Left ventricle myocardium superior (tissue), 1 donor: ENCODE measurements around the gene SEMA3B. TPM values are rescaled to one million over a fixed set of nuclear protein-coding genes. Genes with fewer than 3 reads are reported as not detected.
"Not testable (repeated sequence)": the region's sequence is repeated elsewhere in the genome, so short reads cannot be mapped to it uniquely, and the experiment has no call there.

ENCODE experiments used
- ATAC-seq: fragments of 200-7000 bp; cut with Tn5 transposase; one replicate; pipeline ENCODE4 v1.9.1; 2020; ENCODE audit warnings: mild to moderate bottlenecking, moderate library complexity
- DNase-seq: peaks from one replicate; pipeline ENCODE4 v3.0.0-alpha.2; 2020
- intact Hi-C: fragments of 100-400 bp; cut with micrococcal nuclease; formaldehyde crosslinking; loops from one replicate; pipeline ENCODE4 v1.11.0; 2022
- long read RNA-seq: library from polyadenylated mRNA; unstranded; transcript quantifications from one replicate; pipeline ENCODE4 v2.0.0, GENCODE V29; 2021
- total RNA-seq: library from RNA; stranded (reverse); fragmentation: NEBNext Ultra II Directional; extraction: Animal tissue kit (Norgen Biotek cat#: 25700); gene quantifications from one replicate; pipeline ENCODE4 v1.2.1, GENCODE V29; 2021
- donor health status: DM: no; HTN: yes; CAD: no; lungs with severe emphysema.

Gene SEMA3B
- 20.6 TPM for total RNA-seq
- long read RNA-seq, transcript SEMA3B-212 (17 exons, 2,958 nt), result minor isoform, 6 of 93 reads
- long read RNA-seq, transcript SEMA3B-213 (18 exons, 2,925 nt), result major isoform, 15 of 93 reads
- long read RNA-seq, partial matches to known transcripts, result 21 of 93 reads
- long read RNA-seq, other reads (novel, unspliced or antisense), result 44 of 93 reads

DNA sequence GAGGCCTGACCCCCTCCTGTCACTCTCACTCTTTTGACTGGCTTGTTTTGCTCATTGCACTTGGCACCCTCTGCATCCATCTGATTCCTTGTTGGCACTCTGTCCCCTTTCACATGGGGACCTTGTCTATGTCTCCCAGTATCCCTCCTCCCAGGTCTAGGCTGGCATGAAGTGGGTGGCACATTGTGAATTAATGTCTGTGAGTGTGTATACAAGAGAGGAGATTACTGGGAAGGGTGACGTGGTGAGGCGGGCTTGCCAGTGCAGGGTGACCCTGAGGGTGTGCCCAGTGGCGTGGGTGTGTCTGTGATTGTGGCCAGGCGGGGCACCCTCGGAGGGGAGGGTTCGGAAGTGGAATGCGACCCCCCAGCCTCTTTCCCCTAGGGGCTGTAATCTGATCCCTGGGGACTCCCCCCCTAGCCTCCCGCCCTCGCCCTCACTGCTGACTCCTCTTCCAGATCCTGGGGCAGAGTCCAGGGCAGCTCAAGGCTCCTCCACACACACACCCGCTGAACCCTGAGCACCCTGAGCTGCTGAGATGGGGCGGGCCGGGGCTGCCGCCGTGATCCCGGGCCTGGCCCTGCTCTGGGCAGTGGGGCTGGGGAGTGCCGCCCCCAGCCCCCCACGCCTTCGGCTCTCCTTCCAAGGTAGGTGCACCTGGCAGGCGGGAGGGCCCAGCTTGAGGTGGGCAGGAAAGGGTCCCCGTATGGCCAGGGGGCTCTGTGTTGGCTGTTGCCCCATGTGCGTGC lies at the start of gene SEMA3B:
TSS of gene SEMA3B (plus strand) at position 445 of the 749 bp plus-strand sequence. CDS start at position 539, 94 bp downstream.
- intact Hi-C loops, result no loop called here
- DNase-seq, result peak; percentile 68

DNA sequence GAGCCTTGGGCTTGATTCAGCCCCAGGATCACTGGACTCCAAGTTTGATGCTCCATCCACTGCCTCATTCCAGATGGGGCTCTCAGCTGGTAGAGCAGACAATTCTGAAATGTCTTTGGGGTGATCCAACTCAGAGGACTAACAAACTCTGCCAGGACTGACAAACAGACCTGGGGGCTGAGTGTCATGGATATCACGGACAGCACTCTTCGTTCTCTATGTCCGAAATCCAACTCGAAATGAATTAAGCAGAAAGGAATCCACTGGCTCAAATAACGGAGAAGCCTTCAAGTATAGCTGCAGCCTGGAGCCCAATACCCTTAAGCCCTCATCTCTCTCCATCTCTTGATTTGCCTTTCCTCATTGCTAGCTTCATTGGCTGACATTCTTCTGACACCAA lies 49.7 kb upstream of the SEMA3B start:
- intact Hi-C loops, result no loop called here
- ATAC-seq, result no peak

More for the DNA sequence above, at the start of gene SEMA3B:
- peak; percentile 32 for ATAC-seq

DNA sequence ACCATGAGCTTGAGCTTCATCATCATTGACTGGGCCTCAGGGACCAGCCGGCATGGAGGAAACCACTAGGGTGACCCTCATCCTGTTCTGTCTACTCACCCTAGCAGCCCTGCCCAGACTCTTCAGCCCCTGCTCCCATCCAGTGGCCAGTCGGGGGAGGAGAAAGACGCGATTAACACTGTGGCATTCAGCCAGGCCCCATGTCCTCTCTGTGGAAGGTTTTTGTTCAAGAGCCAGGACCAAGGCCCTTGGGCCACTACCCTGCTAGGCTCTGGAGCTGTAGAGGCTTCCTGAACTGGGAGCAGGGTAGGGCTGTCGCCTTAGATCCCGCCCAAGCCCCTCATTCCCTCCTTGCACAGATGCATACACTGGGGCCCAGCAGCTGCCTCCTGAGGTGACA lies 48.8 kb upstream of the SEMA3B start:
- ATAC-seq (peak; percentile 57), DNase-seq (no peak)
- intact Hi-C loops, result no loop called here

More for the DNA sequence above, 49.7 kb upstream of the SEMA3B start:
- DNase-seq, result no peak

DNA sequence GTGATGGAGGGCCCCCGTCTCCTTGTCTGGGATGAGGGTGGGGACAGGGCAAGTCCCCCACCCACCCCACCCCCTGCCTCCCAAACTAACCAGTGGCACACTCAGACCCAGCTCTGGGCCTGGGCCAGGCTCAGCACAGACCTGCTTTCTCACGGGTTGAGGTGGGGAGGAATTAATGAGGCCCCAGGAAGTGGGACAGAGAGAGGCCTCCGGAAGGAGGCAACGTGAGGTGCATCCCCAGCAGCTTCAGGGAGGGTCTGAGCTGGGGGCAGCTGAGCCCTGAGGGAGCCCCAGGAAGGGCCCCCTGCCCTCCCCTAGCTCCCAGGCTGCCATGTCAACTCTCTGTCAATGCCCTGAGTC lies 47.9 kb upstream of the SEMA3B start:
- ATAC-seq (no peak), DNase-seq (no peak)
- intact Hi-C loops, result no loop called here

DNA sequence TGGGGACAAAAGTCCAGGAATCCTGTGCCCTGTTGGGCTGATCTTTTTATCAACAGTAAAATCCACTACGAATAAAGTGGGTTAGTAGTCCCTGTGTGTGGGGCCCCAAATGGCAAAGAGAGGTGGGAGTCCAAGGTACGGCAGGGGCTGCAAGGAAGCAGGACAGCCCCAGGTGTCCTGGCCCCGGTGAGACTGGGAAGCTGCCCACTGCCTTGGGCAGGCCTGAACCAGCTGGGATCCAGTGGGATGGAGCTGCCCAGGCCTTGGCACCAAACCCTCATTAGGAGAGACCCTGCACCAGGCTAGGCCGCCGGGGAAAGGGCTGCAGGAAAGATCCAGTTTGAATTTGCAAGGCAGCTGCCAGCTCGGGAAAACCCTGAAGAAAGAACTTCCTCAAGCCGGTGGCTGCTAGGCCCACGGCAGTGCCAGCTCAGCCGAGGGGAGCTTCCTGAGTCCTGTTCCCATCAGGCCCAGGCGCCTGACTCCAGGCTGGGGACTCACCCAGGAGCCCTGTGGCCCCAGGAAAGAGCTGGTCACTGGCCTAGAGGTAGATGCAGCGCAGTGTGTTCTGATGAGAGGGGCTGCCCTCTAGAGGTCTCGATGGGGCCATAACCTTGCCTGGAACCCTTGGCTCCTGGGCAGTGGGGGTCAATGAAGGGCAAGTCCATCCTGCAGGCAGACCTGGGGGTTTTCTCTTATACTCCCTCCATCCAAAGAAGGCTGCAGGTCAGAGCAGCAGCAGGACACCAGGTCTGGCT lies 47.4 kb upstream of the SEMA3B start:
- DNase-seq, result no peak
- intact Hi-C loops, result no loop called here
- no peak for ATAC-seq

DNA sequence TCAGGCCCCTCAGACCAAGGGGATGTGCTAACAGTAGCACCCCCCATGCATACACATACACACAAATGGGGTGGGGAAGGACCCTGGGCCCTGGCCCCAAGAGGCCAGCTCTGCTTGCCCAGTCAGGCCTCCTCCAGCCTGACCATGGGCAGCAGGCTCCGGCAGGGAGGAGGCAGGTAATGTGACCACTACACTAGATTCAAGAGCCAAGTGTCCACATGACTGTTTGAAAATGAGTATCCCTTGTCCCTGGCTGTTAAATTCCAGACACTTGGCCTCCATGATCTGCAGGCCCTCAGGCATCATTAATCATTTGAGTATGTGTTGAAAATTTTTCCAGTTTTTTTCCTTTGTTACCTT lies 46.8 kb upstream of the SEMA3B start:
- ATAC-seq (no peak), DNase-seq (no peak)
- intact Hi-C loops, result no loop called here

DNA sequence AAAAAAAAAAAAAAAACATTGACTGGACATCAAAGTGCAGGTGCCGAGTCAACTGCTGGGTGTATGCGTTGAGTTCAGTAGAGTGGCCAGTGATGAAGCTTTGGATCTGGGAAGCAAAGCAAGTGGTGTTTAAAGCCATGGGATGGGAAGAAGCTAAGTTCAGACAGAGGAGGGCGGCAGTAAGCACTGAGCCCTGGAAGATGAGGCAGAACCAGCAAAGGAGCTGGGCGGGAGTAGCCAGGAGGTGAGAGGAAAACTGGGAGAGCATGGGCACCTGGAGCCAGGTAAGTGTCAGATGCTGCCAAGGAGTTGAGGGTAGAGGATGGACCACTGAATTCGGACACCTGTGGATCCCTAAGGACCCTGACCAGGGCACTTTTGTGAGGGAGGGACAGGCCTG lies 44.3 kb upstream of the SEMA3B start:
- intact Hi-C loops, result loop anchor here (5.0 kb wide), 1 partner anchor 32 kb away; the partner anchor contains the start of gene GNAT1
- DNase-seq (no peak), ATAC-seq (no peak)

DNA sequence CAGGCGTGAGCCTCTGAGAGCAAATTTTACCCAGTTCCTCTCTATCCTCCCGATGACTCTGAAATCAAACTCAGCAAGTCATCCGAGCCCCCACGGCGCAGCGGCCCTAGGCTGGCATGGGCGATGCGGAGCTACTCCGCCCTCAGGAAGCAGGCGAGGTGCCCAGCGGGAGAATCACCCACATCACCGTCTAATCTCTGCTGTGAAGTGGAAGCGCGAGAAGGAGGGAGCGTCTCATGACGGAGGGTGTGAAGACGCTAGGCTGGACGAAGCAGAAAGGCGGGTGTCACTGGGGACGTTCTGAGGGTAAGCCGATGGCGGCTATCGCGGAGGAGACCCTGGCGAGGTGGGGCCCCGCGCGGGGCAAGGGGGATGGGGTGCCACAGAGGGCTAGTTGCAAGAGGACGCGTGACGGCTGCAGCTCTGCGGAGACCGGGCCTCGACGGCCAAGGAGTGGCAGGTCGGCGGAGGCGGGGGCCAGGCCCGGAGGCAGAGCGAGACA lies 42.0 kb upstream of the SEMA3B start:
- intact Hi-C loops, result loop anchor here (5.0 kb wide), 1 partner anchor 35 kb away; the partner anchor contains the start of gene GNAT1
- ATAC-seq, result peak; percentile 42
- no peak for DNase-seq

DNA sequence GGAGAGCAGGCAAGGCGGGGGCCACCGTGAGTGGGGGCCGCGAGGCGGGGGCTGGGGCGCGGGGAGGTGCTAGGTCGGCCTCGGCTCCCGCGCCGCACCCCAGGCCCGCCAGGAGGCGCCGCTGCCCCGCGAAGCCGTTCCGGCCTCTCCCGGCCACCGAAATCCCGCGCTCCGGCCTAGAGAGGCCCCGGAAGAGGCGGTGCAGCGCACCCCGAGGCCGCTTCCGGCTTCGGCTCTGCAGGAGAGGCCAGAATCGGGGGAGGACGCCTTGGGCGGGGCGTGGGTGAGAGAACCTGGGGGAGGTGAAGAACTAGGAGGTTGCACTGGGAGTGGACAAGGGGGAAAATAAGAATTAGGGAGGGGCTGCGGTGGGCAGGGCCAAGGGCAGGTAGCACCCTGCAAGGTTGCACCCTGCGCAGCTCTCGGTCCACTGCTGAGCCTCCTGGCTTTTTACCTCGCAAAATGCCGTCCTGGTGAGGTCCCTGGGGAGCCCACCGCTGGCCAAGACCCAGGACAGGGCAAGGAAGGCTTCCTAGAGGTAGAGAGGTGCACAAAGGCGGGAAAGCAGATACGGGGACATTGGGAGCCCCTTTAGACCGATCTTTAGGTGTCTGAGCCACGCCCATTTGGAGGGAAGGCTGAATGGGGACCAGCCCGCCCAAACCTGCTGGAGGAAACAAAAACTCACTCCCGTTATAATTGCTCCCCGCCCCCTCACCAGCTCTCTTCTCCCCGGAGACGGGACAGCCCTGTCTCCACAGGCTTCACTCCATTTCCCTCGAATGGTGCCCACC lies 41.4 kb upstream of the SEMA3B start:
- peak; percentile 92 for ATAC-seq
- intact Hi-C loops, result loop anchor here (5.0 kb wide), 1 partner anchor 35 kb away; the partner anchor contains the start of gene GNAT1

DNA sequence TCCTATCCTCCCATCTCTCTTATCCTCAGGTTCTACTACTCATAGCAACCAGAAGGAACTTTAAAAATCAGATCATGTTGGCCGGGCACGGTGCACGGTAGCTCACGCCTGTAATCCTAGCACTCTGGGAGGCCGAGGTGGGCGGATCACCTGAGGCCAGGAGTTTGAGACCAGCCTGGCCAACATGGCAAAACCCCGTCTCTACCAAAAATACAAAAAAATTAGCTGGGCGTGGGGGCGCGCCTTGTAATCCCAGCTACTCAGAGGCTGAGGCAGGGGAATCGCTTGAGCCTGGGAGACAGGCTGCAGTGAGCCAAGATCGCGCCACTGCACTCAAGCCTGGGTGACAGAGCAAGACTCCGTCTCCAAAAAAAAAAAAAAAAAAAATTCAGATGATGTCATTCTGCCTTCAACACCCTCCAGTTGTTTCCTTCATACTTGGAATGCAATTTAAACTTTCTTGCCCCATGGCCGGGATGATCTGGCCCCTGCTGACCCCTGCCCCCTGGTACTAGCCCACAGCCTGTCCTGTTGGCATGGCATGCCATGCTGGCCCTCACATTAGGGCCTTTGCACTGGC lies 40.7 kb upstream of the SEMA3B start:
- intact Hi-C loops, result loop anchor here (5.0 kb wide), 1 partner anchor 36 kb away; the partner anchor contains the start of gene GNAT1
- ATAC-seq, DNase-seq: not testable (repeated sequence)

More for the DNA sequence above, 41.4 kb upstream of the SEMA3B start:
- peak; percentile 97 for DNase-seq

DNA sequence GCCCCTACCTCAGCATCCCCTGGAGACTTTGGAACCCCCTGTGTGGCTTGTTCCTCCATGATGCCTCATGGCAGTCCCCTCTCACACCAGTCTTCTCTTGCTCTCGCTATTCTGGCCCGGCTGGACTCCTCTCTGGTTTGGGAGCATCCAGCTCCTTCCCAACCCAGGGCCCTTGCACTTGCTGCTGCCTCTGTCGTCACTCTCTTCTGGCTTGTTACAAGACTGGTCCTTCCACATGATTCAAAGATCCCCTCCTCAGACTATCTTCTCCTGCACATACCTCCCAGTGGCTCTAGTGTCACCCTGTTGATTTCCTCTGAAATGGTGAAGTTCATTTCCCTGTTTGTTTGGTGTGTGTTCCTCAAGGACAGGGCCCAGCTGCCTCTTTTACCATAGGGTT lies 39.5 kb upstream of the SEMA3B start:
- intact Hi-C loops, result loop anchor here (5.0 kb wide), 1 partner anchor 37 kb away; the partner anchor contains the start of gene GNAT1
- no peak for ATAC-seq
- DNase-seq, result no peak

DNA sequence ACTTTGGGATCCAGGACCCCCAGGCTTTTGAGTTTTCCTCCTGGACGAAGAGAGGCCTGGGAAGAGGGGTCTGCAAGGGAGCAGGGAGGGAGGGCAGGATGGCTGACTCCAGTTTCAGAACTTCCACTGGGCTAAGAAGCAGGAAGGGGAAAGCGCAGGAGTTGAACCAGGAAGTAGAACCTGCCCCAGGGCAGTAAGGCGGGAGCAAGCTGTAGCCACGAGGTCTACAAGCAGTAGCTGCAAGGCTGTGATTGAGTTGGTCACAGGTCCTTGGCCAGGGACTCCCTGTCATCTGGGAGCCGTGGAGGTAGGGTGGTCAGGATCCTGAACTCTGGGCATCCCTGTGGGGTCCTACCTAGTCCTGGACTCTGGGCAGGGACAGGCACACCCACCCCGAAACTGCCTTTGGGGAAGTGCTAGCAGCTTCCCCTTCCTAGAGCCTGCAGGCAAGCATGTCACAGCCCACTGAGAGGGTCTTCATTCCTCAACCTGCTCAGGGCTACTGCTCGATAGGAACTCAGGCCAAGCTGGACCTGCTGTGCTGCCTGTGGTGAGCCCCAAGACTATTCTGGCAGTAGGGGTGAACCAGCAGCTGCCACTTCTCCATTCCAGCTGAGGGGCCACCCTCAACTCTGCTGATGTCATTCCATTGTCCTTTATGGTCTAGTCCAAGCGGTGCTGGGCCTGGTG lies 38.7 kb upstream of the SEMA3B start:
- no peak for ATAC-seq
- intact Hi-C loops, result no loop called here
- DNase-seq, result no peak

DNA sequence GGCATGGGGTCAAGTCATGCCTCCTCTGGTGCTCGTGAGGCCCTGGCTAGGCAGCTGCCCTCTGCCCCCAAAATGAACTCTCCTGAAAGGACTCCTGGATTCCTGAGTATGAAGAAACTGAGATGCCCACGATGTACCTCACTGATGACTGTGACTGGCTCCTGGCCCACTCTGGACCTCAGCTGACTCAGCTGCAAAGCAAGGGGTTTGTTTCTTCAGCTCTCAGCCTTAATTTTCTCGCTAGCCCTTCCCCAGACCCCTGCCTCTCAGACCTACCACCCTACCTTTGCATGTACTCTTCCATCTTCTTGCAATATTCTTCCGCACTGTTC lies 38.2 kb upstream of the SEMA3B start:
- DNase-seq (no peak), ATAC-seq (no peak)
- intact Hi-C loops, result no loop called here

DNA sequence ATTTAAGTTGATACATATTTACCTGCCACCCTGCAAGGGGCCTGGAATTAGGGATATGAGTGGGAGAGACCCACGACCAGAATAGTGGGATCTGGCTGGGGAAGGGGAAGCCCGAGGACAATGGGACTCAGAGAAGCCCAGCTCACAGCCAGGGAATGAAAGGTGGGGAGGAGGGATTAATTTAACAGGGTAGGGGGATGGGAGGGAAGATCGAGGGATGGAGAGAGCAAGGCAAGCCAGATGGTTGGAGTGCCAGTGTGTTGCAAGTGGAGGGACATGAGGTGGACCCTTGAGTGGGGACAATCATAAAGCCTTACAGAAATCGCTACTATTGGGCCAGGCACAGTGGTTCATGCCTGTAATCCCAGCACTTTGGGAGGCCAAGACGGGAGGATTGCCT lies 37.4 kb upstream of the SEMA3B start:
- intact Hi-C loops, result no loop called here
- ATAC-seq (no peak), DNase-seq (no peak)

DNA sequence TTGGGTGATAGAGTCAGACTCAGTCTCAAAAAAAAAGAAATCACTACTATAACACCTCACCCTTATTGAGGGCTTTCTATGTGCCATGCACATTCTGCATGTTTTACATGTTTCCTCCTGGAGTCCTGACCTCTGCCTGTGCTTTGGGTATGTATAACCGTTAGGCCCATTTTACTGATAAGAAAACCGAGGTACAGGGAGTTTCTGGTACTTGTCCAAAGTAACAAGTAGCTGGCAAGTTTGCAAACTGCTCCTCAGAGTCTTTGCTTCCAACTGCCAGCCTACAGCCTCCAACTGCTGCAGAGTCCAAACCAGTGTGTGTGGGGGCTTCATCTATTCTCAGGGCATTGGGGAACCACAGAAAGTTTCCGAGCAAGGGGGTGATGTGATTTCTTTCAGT lies 36.6 kb upstream of the SEMA3B start:
- DNase-seq, result no peak
- intact Hi-C loops, result no loop called here
- ATAC-seq, result no peak

DNA sequence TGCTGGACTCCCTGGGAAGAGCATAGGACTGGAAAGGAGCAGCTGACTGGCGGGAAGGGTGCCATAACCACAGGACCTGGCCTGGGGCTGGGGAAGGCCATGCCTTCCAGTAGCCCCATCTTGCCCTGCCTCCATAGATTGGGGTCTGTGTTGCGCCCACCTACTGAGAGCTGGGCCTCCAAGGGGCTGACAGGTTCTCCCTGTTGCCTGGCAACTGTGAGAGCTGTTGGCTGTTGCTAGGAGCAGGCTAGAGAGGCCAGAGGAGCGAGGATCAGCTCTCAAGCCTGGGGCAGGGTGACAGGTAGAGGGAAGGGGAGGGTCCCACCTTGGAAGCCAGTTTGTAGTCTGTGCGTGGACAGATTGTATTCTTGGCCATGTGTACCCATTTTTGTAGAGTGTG lies 35.8 kb upstream of the SEMA3B start:
- no peak for DNase-seq
- intact Hi-C loops, result no loop called here
- no peak for ATAC-seq

DNA sequence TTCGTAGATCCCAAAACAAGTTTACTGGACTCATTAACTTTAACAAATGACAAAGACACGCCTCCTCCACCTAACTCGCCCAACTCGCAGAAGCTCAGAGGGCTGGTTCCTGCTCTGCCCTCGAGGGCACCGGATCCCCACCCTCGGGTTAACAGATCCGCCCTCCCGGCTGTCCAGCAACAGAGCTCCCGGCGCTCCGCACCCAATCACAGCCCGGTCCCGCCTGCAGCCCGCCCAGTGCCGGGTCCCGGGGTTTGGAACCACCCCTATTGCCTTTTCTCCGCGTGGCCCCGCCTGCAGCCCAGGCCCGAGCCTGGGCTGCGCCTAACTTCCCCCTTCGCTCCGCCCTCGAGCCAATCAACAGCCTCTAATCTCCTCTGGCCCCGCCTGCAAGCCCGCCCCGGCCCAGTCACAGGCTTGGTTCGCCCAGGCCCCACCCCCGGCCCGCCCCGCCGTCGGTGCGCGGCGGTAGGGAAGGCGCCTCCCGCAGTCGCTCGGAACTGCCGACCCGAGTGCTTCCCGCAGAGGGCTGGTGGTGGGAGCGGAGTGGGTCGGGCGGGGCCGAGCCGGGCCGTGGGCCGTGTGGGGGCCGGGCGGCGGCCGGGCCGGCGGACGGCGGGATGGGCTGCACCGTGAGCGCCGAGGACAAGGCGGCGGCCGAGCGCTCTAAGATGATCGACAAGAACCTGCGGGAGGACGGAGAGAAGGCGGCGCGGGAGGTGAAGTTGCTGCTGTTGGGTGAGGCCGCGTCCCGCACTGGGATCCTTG lies 33.0 kb upstream of the SEMA3B start, which contains the start of gene GNAI2:
TSS of gene GNAI2 (plus strand) at position 489 of the 768 bp plus-strand sequence. CDS start at position 621, 132 bp downstream.
- ATAC-seq, result peak; percentile 89
- intact Hi-C loops, result no loop called here
- DNase-seq, result peak; percentile 99
